BLaER1 treated with 17β-estradiol and CSF1 and Interleukin-3, amounts not matched to agents 10 nM and 100 nM (cell line): ENCODE measurements around the gene SLC6A4.

Source experiments
- H3K27ac ChIP-seq, 11 experiments: shearing (Covaris generic); formaldehyde crosslinking; 2 replicates each; pipeline ENCODE4 v1.8.1; 2022
- H3K27me3 ChIP-seq, 11 experiments: shearing (Covaris generic); formaldehyde crosslinking; 2 replicates each; pipeline ENCODE4 v1.8.1; 2022
- H3K36me3 ChIP-seq, 11 experiments: shearing (Covaris generic); formaldehyde crosslinking; 2 replicates each; pipeline ENCODE4 v1.8.1; 2022
- H3K4me1 ChIP-seq, 10 experiments: shearing (Covaris generic); formaldehyde crosslinking; 2 replicates each; pipeline ENCODE4 v1.8.1; 2022
- H3K4me2 ChIP-seq, 11 experiments: shearing (Covaris generic); formaldehyde crosslinking; 2 replicates each; pipeline ENCODE4 v1.8.1; 2022
- H3K4me3 ChIP-seq, 10 experiments: shearing (Covaris generic); formaldehyde crosslinking; 2 replicates each; pipeline ENCODE4 v1.8.1; 2022
- H3K9ac ChIP-seq, 11 experiments: shearing (Covaris generic); formaldehyde crosslinking; 2 replicates each; pipeline ENCODE4 v1.8.1; 2022
- H3K9me3 ChIP-seq, 11 experiments: shearing (Covaris generic); formaldehyde crosslinking; replicated peaks in 1 of 11; 2 replicates each; pipeline ENCODE4 v1.8.1; 2022
- H4K20me1 ChIP-seq, 11 experiments: shearing (Covaris generic); formaldehyde crosslinking; 2 replicates each; pipeline ENCODE4 v1.8.1; 2022
- Cebpa-rat ChIP-seq, 11 experiments: shearing (Covaris generic); IDR thresholded peaks; 2 replicates each; pipeline ENCODE4 v1.8.1; 2022

SLC6A4 gene

GRCh38 chr17:30220414-30220813, 15.1 kb downstream of the SLC6A4 start:
- Histone ChIP-seq H3K36me3 (no peaks in the 10 kb centered on the region), H3K9me3 (no peaks in the 10 kb centered on the region), H4K20me1 (no peaks in the 10 kb centered on the region), H3K4me3 (no peak overlapping the region), H3K27ac (no peak overlapping the region), H3K27me3 (no peaks in the 10 kb centered on the region), H3K4me1 (peaks cover 0 to 5% (median 0%) of the 10 kb centered on the region in 10 experiments; a peak in 1 of 20 replicates), H3K9ac (no peak overlapping the region), H3K4me2 (no peak overlapping the region)
- TF ChIP-seq Cebpa-rat (IDR thresholded peaks at IDR 0.05), result no peak

DNA sequence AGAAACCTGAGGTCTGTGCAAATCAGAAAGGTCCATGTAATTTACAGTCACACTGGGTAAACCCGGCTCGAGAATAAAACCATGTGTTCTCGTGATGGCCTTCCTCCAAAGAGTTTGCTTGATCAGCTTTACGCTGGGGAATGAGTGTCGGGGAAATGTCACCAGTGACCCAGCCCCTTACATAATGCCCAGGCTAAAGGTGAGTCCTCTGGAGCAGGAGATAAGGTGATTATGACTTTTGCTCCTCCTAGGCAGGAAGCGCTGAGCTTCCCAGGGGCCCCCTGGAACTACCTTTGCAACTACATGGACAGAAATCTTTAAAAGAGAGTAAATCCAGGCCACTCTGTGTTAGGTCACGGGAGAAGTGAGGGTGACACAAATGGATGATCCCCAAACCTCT, 15.7 kb downstream of the SLC6A4 start:
- H3K4me2 ChIP-seq, result no peak overlapping the region
- peaks cover 0 to 5% (median 0%) of the 10 kb centered on the region in 10 experiments; a peak in 1 of 20 replicates for H3K4me1 ChIP-seq
- H3K36me3 ChIP-seq, result no peaks in the 10 kb centered on the region
- no peak overlapping the region for H3K9ac ChIP-seq
- H3K27ac ChIP-seq, result no peak overlapping the region
- no peaks in the 10 kb centered on the region for H3K9me3 ChIP-seq
- H4K20me1 ChIP-seq, result no peaks in the 10 kb centered on the region
- TF ChIP-seq Cebpa-rat (IDR thresholded peaks at IDR 0.05), result no peak
- H3K27me3 ChIP-seq, result no peaks in the 10 kb centered on the region
- H3K4me3 ChIP-seq, result no peak overlapping the region

GRCh38 chr17:30219315-30219714, 16.2 kb downstream of the SLC6A4 start:
- Histone ChIP-seq H3K9ac (no peak overlapping the region), H3K27ac (no peak overlapping the region), H3K4me1 (peaks cover 0 to 2% (median 0%) of the 10 kb centered on the region in 10 experiments; a peak in 1 of 20 replicates), H3K4me2 (no peak overlapping the region), H4K20me1 (no peaks in the 10 kb centered on the region), H3K36me3 (no peaks in the 10 kb centered on the region), H3K4me3 (no peak overlapping the region), H3K27me3 (no peaks in the 10 kb centered on the region), H3K9me3 (no peaks in the 10 kb centered on the region)
- no peak for TF ChIP-seq Cebpa-rat (IDR thresholded peaks at IDR 0.05)

- TF ChIP-seq Cebpa-rat (IDR thresholded peaks at IDR 0.05), result no peak
- Histone ChIP-seq H3K27ac (no peak overlapping the region), H3K27me3 (no peaks in the 10 kb centered on the region), H3K4me3 (no peak overlapping the region), H3K36me3 (no peaks in the 10 kb centered on the region), H3K4me1 (no peaks in the 10 kb centered on the region), H4K20me1 (no peaks in the 10 kb centered on the region), H3K4me2 (no peak overlapping the region), H3K9me3 (no peaks in the 10 kb centered on the region), H3K9ac (no peak overlapping the region)
Observed at GRCh38 chr17:30218799-30219198, 16.7 kb downstream of the SLC6A4 start.

DNA sequence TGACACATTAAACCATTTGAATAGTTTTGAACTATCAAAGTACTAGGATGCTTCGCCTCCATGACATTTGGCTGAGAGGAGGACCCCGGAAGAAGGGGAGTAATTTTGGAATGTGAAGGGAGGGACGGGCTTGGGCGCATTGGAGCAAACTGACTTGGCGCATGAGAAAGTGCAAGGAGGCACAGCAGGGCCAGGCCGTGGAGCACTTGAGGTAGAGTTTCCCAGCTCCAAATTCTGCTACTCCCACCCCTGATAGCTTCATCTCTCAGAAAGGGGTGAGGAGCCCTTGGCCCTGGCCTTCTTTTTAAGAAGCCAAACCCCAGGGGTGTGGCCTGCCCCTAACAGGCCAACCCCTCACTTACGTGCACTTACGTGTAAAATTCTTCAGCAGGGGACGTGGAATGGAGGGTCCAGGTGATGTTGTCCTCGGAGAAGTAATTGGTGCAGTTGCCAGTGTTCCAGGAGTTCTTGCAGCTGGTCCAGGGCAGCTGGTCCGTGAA, 17.7 kb downstream of the SLC6A4 start:
- H3K4me3 ChIP-seq, result no peak overlapping the region
- H4K20me1 ChIP-seq, result no peaks in the 10 kb centered on the region
- no peaks in the 10 kb centered on the region for H3K9me3 ChIP-seq
- no peak overlapping the region for H3K4me2 ChIP-seq
- no peak overlapping the region for H3K9ac ChIP-seq
- H3K4me1 ChIP-seq, result no peaks in the 10 kb centered on the region
- H3K36me3 ChIP-seq, result no peaks in the 10 kb centered on the region
- H3K27ac ChIP-seq, result no peak overlapping the region
- no peaks in the 10 kb centered on the region for H3K27me3 ChIP-seq
- TF ChIP-seq Cebpa-rat (IDR thresholded peaks at IDR 0.05), result no peak

- no peak overlapping the region for H3K4me3 ChIP-seq
- H3K9me3 ChIP-seq, result no peaks in the 10 kb centered on the region
- H3K27me3 ChIP-seq, result no peaks in the 10 kb centered on the region
- H4K20me1 ChIP-seq, result no peaks in the 10 kb centered on the region
- no peaks in the 10 kb centered on the region for H3K4me1 ChIP-seq
- H3K27ac ChIP-seq, result no peak overlapping the region
- no peak for TF ChIP-seq Cebpa-rat (IDR thresholded peaks at IDR 0.05)
- no peak overlapping the region for H3K4me2 ChIP-seq
- no peaks in the 10 kb centered on the region for H3K36me3 ChIP-seq
- H3K9ac ChIP-seq, result no peak overlapping the region
Observed at GRCh38 chr17:30217054-30217453, 18.4 kb downstream of the SLC6A4 start.

- no peaks in the 10 kb centered on the region for H3K9me3 ChIP-seq
- H3K4me2 ChIP-seq, result no peak overlapping the region
- peaks cover 7 to 10% (median 8%) of the 10 kb centered on the region in 10 experiments; a peak in 19 of 20 replicates for H3K4me1 ChIP-seq
- H3K9ac ChIP-seq, result no peak overlapping the region
- H3K4me3 ChIP-seq, result no peak overlapping the region
- TF ChIP-seq Cebpa-rat (IDR thresholded peaks at IDR 0.05), result no peak
- no peaks in the 10 kb centered on the region for H4K20me1 ChIP-seq
- no peaks in the 10 kb centered on the region for H3K27me3 ChIP-seq
- no peaks in the 10 kb centered on the region for H3K36me3 ChIP-seq
- H3K27ac ChIP-seq, result no peak overlapping the region
Observed at GRCh38 chr17:30212750-30213149, 22.7 kb downstream of the SLC6A4 start.

DNA sequence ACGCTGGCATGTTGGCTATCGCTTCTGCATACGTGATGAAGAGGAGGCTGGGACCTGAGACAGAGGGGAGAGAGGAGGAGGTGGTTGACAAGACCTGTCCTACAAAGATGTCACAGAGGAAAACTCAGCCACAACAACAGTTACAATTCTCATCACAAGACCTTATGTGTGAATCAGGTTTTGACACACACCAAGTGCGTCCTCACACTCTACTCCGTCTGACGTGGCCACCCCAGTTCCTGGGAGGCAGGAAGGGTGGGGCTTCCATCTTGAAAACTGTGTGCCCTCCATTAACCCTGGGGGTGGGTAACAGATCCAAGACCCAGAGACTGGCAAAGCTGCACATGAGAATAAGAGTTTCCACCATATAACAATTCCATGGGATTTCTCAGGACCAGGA, 24.1 kb downstream of the SLC6A4 start:
- peaks cover 8 to 13% (median 10%) of the 10 kb centered on the region in 10 experiments; a peak in 19 of 20 replicates for H3K4me1 ChIP-seq
- no peak overlapping the region for H3K4me2 ChIP-seq
- H3K9me3 ChIP-seq, result no peaks in the 10 kb centered on the region
- TF ChIP-seq Cebpa-rat (IDR thresholded peaks at IDR 0.05), result no peak
- no peaks in the 10 kb centered on the region for H3K36me3 ChIP-seq
- H3K27me3 ChIP-seq, result no peaks in the 10 kb centered on the region
- no peak overlapping the region for H3K4me3 ChIP-seq
- no peak overlapping the region for H3K27ac ChIP-seq
- H3K9ac ChIP-seq, result no peak overlapping the region
- H4K20me1 ChIP-seq, result no peaks in the 10 kb centered on the region

DNA sequence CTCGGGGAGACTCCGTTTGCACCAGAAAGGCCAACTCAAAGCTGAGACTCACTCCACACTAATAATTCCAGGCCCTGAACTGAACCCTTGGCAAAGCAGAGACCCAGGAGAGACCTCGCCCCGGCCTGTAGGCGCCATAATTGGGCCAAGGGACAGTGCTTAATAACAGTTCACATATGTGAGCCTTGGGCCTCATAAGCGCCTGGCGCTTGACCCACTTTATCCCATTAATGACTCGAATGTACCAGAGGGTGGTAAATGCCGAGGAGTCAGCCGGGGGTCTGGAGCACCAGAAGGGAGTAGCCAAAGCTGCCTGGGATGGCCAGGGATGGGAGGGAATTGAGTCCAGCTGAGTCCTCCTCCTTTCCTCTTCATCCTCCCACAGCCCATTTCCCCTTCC, 24.6 kb downstream of the SLC6A4 start:
- no peak for TF ChIP-seq Cebpa-rat (IDR thresholded peaks at IDR 0.05)
- H3K4me2 ChIP-seq, result no peak overlapping the region
- H3K9me3 ChIP-seq, result no peaks in the 10 kb centered on the region
- no peaks in the 10 kb centered on the region for H3K36me3 ChIP-seq
- H3K27me3 ChIP-seq, result no peaks in the 10 kb centered on the region
- no peak overlapping the region for H3K27ac ChIP-seq
- no peak overlapping the region for H3K4me3 ChIP-seq
- H4K20me1 ChIP-seq, result no peaks in the 10 kb centered on the region
- peaks cover 8 to 13% (median 10%) of the 10 kb centered on the region in 10 experiments; a peak in 19 of 20 replicates for H3K4me1 ChIP-seq
- H3K9ac ChIP-seq, result no peak overlapping the region

- no peak for TF ChIP-seq Cebpa-rat (IDR thresholded peaks at IDR 0.05)
- no peaks in the 10 kb centered on the region for H4K20me1 ChIP-seq
Observed at GRCh38 chr17:30210366-30210765, 25.1 kb downstream of the SLC6A4 start.

More at GRCh38 chr17:30210366-30210765, 25.1 kb downstream of the SLC6A4 start:
- Histone ChIP-seq H3K36me3 (no peaks in the 10 kb centered on the region), H3K4me3 (no peak overlapping the region), H3K4me2 (no peak overlapping the region), H3K4me1 (peaks cover 8 to 13% (median 10%) of the 10 kb centered on the region in 10 experiments; a peak in 19 of 20 replicates), H3K27me3 (no peaks in the 10 kb centered on the region), H3K9me3 (no peaks in the 10 kb centered on the region), H3K9ac (no peak overlapping the region), H3K27ac (no peak overlapping the region)
